ENCODE results near the gene PSMG1.
"Not testable (repeated sequence)": the region's sequence is repeated elsewhere in the genome, so short reads cannot be mapped to it uniquely, and the experiment has no call there.

PSMG1 gene

DNA sequence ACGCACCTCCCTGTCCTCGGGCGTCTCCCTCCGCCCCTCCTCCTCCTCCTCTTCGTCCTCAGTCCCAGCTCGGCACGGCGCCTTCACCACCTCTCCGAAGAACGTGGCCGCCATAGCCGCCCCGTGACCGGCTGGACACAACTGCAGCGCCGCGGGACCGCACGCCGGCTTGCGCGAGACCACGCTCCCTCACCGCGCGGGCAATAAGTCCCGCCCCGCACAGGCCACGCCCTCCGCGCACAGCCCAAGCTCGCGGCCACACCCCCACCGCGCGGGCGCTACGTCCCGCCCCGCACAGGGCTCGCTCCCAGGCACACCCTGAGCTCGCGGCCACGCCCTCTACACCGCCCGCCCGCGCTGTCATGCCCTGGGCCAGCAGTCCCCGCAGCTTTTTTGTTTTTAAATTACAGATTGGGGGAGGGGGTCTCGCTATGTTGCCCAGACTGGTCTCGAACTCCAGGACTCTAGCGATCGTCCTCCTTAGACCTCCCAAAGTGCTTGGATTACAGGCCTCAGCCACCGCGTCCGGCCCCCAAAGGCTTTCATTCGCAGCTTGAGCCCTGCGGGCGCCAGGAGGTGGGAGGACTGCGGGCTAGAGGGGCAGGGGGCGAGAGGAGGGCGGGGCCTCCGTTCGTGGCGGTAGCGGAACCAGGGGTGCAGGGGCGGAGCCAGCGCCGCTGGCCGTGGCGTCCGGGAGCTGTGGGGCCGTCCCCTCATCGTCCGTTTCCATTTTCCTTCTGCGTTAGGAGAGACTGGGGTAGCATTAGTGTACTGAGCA lies at the start of gene PSMG1:
PSMG1 (minus strand) TSS at position 180 of the 778 bp plus-strand sequence; CDS start at position 114, 66 bp downstream.
- H3K4me3 ChIP-seq (ENCODE audit: low read length): peak within 1 kb of the TSS; percentile 75
- DNase-seq (ENCODE audit: low read depth): peak; percentile 65
- TF ChIP-seq CTCF (conservative IDR thresholded peaks at IDR 0.05; ENCODE audit: low read depth, low read length): no peak

- no peak for DNase-seq (ENCODE audit: low read depth)
- TF ChIP-seq CTCF (conservative IDR thresholded peaks at IDR 0.05; ENCODE audit: low read depth, low read length): no peak
- H3K4me3 ChIP-seq (ENCODE audit: low read length): no peak overlapping the region
Measured at GRCh38 chr21:39232861-39233291, 49.6 kb upstream of the PSMG1 start.

GRCh38 chr21:39224930-39225329 lies 41.7 kb upstream of the PSMG1 start:
- TF ChIP-seq CTCF (conservative IDR thresholded peaks at IDR 0.05; ENCODE audit: low read depth, low read length): no peak
- no peak for DNase-seq (ENCODE audit: low read depth)
- H3K4me3 ChIP-seq (ENCODE audit: low read length): no peak overlapping the region

DNA sequence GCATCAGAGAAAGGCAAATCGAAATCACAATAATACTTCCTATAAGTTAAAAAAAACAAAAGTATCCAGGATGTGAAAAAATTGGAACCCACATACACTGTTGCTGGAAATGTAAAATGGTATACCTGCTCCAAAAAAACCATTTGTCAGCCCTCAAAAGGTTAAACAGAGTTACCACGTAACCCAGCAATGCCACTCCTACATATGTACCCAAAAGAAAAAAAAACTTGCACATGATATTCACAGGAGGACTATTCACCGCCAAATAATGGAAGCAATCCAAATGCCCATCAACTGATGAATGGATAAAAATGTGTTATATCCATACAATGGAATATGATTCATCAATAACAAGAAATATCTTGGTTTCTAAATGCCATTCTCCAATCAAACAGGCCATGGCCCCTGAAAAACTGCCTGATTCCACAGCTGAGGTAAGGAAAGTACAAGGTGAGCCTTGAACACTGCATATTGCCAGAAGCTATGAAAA lies 38.8 kb upstream of the PSMG1 start:
- no peak for DNase-seq (ENCODE audit: low read depth)
- no peak for TF ChIP-seq CTCF (conservative IDR thresholded peaks at IDR 0.05; ENCODE audit: low read depth, low read length)
- no peak overlapping the region for H3K4me3 ChIP-seq (ENCODE audit: low read length)

DNA sequence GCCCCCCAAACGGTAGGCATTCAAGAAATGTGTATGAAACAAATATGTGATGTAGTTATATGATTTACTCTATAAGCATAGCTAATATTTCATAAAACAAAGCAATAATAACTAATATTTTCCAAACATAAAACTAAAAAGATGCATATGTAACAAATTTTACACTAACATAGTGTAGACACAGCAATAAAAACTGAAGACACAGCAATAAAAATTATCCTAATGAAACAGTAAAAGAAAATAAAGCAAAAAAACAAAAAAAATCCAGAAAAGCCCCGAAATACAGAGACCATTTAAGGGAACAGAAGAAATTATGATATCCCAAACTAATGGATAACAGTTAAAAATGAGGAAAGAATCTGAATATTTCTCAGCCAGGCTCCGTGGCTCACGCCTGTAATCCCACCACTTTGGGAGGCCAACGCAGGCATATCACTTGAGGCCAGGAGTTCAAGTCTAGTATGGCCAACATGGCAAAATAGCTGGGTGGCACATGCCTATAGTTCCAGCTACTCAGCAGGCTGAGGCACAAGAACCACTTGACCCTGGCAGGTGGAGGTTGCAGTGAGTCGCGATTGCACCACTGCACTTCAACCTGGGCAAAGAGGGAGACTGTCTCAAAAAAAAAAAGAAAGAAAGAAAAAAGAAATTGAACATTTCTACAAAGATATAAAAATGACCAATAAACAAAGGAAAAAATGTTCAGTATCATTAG lies 38.2 kb upstream of the PSMG1 start:
- H3K4me3 ChIP-seq (ENCODE audit: low read length): no peak overlapping the region
- TF ChIP-seq CTCF (conservative IDR thresholded peaks at IDR 0.05; ENCODE audit: low read depth, low read length): no peak
- no peak for DNase-seq (ENCODE audit: low read depth)

DNA sequence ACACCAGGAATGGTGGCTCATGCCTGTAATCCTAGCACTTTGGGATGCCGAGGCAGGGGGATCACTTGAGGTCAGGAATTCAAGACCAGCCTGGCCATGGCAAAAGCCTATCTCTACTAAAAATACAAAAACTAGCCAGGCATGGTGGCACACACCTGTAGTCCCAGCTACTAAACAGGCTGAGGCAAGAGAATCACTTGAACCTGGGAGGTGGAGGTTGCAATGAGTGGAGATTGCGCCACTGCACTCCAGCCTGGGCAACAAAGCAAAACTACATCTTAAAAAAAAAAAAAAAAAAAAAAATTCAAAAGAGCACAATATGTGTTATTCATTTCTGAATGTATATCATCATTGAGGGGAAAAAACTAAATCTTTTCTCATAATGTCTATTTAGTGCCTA lies 37.6 kb upstream of the PSMG1 start:
- H3K4me3 ChIP-seq (ENCODE audit: low read length); DNase-seq (ENCODE audit: low read depth): not testable (repeated sequence)

DNA sequence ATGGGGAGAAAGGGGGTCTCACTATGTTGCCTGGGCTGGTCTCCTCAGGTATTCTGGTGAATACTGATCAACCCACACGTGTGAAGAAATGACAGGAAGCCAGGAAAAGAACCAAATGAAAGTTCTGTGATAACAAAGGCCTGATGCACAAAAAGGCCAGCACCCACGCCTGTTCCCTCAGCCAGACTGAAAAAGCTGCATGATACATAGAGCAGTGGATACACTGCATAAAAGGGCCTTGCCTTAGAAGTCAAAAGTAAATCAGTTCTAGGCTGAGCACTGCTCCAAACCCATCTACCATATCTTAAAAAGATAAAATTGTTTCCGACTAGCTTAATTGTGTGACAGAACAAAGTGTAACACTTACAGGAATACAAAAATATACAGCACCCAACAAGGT lies 36.9 kb upstream of the PSMG1 start:
- TF ChIP-seq CTCF (conservative IDR thresholded peaks at IDR 0.05; ENCODE audit: low read depth, low read length): no peak
- DNase-seq (ENCODE audit: low read depth): no peak
- no peak overlapping the region for H3K4me3 ChIP-seq (ENCODE audit: low read length)

All from retinal pigment epithelial cell (primary cell).